CD4-positive, alpha-beta T cell treated with Interleukin-15 for 4 hours (primary cell): ENCODE measurements around the gene EEFSEC.
A peak's percentile ranks its signal among the peaks of the same experiment; 100 is the strongest.

Experiments used
- DNase-seq: peaks from one replicate; pipeline ENCODE4 v3.0.0-alpha.2; 2020; ENCODE audit warnings: low spot score

Gene EEFSEC

DNA sequence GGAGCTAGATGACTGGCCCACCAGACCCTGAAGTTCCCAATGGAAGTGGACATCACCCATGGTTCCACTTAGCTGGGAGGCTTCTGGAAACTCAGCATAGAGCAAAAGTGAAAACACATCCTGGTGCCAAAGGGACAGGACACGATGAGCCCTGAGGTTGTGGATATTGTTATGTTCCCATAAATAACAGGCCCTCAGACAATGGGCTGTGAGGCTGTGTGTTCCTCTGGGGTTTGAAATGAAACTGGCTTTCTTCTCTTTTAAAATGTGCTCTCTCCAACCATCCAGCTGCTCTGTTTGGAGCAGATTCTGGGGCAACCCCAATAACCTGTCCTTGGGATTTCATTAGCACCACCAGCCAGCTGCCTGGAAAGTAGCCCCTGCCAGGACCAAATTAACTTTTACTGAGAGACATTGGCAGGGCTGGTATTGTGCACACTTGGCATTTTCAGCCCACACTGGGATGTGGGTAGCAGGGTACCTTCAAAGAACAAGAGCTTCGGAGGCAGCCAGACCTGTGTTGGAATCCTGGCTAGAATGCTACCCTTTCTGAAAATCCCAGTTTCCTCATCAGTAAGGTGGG lies 215.9 kb downstream of the EEFSEC start:
- no peak for DNase-seq

DNA sequence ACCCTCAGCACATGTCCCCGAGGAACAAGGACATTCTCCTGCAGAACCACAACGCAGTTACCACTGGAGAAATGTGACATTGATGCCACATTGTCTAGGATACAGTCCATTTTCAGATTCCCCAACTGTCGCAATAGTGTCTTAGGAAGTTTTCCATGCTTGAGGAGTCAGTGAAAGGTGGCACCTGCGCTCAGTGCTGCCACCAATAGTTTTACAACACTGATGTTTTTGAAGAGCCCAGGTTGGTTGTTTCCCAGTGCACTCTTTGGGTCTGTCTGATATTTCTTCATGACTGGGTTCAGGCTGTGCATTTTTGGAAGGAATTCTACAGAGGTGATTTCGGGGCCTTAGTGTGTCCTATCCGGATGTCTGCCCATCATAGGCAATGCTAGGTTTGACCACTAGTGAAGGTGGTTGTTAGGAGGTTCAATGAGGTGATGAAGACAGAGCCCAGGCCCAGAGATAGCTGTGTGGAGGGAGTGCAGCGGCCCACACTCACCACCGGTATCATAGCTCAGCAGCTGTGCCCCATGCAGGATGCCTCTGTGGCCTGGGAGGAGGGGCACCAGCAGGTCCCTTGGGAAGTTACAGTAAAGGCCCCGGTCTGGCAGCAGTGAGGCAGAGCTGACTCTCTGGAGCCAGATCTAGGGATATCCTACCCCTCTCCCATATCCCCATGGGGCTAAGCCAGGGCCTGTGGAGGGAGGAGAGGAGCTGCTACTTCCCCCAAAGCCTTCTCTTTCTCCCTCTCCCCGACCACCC lies 216.8 kb downstream of the EEFSEC start:
- no peak for DNase-seq

DNA sequence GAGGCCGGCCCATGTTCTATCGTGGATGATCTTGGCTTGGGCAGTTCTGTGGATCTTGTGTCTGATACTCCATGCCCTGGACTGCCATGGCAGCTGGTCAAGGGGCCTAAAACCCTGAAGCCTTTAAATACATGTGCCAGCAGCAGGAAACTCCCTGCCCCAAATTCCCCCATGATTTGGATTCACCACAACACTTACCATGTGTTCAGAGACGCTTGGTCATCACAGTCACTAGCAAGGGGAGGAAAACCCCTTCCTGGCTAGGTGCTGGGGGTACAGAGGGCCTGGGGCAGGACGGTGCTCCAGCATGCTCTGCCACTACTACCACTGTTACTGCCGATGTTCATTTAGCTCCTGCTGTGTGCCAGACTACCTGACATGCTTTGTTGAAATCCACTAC lies 219.0 kb downstream of the EEFSEC start:
- no peak for DNase-seq

- DNase-seq, result no peak
Observed at GRCh38 chr3:128372707-128373533, 219.6 kb downstream of the EEFSEC start.

- DNase-seq, result no peak
Observed at GRCh38 chr3:128374746-128375445, 221.6 kb downstream of the EEFSEC start.

- no peak for DNase-seq
Observed at GRCh38 chr3:128376516-128376915, 223.2 kb downstream of the EEFSEC start.

DNA sequence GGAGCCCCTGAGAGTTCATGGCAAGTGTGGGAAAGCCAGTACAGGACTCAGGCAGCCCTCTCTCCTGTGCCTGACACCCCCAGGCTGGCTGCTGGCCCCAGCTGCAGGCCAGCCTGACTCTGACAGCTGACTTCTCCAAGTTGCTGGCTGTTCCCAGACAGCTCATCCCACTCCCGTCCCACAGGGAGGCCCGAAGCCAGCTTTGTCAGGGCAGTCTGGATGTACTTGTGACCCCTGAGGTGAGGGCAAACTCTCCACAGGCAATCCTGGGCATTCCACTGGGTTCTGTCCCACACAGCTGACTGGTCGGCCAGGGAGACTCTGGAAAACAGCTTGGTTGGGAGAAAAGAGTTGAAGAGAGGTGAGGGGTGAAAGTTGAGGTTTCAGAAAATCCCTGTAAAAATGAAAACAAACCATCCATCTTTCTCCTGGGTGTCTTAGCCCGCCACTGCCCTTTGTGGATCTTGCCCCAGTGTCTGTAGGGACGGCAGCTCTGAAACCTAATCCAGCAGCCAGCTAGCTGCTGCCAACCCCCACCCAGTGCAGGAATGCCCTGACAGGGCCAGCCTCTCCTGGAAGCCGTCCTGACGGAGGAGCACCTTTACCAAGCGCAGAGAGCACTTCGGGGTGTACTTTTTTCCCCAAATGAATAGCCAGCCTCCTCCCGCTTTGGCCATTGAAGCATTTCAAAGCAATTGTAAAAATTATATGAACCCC lies 225.5 kb downstream of the EEFSEC start:
- no peak for DNase-seq

- DNase-seq, result no peak
Observed at GRCh38 chr3:128379367-128380160, 226.3 kb downstream of the EEFSEC start.

GRCh38 chr3:128380295-128380694 lies 227.0 kb downstream of the EEFSEC start:
- no peak for DNase-seq

DNA sequence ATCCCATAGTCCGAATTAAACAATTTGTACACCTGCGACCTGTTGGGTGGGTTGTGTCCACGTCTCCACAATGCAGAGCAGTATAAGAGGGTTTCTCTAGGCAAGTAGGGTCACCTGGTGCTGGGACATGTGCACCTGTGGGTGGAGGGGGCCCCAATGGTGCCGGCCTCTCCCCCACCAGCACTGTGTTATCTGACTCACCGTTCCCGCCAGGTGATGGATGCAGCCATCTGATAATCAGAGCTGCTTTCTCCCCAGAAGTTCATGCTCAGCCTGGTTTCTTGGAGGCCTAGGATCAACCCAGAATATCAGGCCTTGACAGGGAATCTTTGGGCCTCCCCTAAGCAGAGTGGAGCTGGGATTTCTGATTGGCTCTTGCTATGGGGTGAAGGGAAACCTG lies 227.4 kb downstream of the EEFSEC start:
- DNase-seq, result no peak

- no peak for DNase-seq
Observed at GRCh38 chr3:128381609-128382008, 228.3 kb downstream of the EEFSEC start.

DNA sequence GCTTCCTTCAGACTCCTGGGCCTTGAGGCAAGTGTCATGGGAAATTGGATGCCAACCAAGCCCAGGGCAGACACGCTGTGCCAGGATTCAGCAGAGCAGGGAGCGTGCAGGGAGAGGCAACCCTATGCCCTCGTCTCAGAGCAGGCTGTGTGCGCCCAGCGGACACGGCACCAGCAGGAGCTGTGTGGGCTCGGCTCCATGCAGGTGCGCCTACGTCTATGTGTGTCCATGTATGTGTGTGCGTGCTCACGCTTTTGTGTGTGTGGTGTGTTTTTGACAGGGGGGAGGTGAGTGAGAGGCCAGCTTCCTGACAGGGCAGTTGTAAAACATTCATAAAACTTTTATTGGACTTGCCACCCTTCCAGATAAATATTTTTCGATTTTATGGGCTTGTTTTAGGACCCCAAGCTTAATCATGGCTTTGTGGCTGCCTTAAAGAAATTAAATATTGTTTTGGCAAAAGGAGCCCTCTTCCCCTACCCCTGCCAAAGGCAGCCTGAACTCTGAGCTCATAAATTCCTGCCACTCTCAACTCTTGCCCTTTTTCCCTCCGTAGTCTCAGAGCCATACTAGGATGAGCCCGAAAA lies 229.0 kb downstream of the EEFSEC start:
- no peak for DNase-seq

DNA sequence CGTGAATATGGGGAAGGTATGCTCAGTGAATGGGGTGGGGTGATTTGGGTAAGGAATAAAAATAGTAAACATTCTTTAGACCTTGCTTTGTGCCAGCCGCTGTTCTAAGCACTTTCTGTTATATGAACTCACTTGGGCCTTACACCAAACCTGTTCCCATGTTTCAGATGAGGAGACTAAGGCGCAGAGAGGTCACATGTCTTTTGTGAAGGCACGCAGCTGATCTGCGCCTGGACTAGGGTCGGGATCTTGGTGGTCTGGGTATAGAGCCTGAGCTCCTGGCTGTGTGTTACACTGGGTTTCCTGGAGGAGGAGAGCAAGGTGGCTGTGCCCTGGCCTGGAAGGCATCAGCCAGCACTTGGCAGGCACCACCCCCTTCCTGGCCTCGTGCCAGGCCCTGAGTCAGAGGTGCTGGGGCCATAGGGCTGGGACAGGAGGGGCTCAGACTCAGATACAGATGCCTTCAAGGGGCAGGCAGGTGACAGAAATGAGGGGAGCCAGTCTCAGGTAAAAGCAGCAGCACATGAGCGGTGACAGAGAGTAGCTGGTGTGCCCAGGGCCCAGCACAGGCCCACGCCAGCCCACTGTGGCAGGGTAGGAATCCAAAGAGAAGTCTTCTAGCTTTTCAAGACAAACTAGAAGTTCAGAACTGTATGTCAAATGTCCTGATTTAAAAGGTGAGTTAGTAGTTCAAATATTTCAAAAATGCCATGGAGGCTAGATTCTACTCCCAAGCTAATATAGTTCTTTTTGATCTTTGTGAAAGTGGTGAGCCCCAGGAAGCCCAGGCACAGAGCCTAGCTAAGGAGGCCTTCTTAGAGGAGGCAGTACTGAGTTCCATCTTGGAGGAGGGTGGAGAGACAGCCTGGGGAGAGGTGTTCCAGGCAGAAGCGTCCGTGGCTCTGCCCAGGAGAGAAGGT lies 230.3 kb downstream of the EEFSEC start:
- peak; percentile 7 for DNase-seq

DNA sequence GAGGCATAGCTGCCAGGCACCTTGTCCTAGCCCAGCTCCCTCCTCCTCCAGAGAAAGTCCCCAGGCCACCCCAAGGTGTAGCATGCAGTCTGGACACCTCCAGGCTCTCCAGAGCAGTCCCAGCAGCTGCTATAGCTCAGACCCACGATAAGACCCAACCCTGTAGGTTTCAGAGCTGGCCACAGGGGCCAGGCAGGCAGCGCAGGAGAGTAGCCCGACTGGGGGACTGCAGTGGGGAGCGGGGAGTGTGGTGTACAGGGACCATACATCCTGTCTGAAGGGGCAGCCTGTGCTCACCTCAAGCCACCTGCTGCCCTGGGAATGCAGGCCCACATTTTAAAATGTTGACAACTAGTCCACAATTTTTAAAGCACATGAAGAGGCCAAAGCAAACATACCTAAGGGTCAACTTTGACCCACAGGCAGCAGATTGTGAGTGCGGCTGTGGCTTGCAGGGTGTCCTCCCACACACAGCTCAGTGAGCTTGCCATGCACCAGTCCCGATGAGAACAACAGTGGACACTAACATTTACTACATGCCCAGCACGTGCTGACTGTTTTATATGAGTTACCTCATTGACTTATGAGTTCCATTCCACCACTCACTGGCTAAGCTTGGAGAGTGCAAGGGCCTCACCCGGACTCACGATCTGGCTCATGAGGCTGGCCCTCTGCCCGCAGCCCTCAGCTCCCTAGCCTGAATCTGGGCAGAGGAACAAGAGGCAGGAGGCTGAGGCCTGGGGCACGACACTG lies 232.0 kb downstream of the EEFSEC start:
- DNase-seq, result no peak

DNA sequence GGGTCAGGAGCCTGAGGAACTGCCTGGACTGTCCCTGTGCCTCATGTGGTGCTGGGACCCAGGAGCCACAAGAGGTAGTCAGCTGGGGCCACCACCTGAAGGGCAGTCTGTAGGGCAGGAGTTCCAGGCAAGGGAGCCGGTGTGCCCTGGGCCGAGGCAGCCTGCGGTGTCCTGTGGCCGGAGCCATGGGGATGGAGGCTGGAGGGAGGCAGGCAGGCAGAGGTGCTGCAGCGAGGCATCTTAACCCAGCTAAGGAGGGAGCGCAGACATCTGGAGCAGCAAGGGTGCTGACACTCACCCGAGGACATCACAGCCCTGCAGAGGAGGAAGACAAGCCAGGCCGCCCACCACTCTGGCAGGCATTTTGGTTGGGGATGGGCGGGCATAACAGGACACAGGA lies 235.7 kb downstream of the EEFSEC start:
- no peak for DNase-seq

DNA sequence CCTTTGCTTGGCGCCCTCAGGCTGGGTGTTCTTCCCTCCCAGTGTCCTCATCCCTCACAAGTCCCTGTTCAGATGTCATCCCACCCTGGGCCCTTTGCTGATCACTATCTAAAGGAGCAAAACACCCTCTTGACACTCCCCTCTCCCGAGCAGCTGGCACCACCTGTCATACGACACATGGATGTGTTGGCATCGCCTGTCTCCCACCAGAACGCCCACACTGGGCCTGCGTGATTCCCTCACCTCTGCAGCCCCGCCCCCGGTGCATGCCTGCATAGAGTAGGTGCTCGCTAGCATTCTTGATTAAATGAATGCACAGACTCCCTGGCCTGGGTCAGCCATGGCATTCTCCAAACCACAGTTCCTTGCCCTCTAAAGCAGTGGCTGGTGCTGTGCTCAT lies 237.6 kb downstream of the EEFSEC start:
- no peak for DNase-seq

GRCh38 chr3:128392021-128392420 lies 238.7 kb downstream of the EEFSEC start:
- no peak for DNase-seq

- DNase-seq, result no peak
Observed at GRCh38 chr3:128392818-128393544, 239.7 kb downstream of the EEFSEC start.
